ENCODE measurements around the gene CHD5.
"Not testable (repeated sequence)": the region's sequence is repeated elsewhere in the genome, so short reads cannot be mapped to it uniquely, and the experiment has no call there.

Gene CHD5

GRCh38 chr1:6080469-6080868 lies 99.7 kb downstream of the CHD5 start:
- no peak for DNase-seq

DNA sequence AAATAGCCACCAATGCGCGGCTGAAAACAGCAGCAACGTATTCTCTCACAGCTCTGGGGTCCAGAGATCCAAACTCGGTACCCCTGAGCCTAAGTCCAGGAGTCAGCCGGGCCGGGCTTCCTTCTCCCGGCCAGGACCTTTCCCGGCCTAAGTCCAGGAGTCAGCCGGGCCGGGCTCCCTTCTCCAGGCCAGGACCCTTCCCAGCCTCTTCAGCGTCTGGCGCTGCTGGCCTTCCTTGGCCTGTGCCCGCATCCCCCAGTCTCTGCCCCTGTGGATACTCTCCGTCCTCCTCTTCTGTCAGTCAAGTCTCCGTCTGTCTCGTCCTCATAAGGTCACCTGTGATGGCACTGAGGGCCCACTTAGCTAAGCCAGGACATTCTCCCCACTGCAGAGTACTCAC lies 102.2 kb downstream of the CHD5 start:
- DNase-seq, result no peak

- no peak for DNase-seq
These were observed 102.6 kb downstream of the CHD5 start for GRCh38 chr1:6077506-6077905.

DNA sequence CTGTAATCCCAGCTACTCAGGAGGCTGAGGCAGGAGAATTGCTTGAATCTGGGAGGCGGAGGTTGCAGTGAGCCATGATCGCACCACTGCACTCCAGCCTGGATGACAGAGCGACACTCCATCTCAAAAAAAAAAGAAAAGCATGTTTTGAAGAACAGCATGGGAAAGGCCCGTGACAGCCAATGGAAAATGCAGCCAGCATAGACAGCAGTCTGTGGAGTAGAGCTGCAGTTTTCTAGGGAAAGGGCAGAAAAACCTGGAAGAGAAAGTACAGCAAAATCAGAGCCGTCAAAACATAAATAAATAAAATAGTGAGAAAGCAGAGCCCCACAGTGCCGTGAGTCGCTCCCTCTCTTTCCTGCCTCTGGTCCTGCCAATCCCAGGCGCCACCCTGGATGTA lies 103.1 kb downstream of the CHD5 start:
- not testable (repeated sequence) for DNase-seq

DNA sequence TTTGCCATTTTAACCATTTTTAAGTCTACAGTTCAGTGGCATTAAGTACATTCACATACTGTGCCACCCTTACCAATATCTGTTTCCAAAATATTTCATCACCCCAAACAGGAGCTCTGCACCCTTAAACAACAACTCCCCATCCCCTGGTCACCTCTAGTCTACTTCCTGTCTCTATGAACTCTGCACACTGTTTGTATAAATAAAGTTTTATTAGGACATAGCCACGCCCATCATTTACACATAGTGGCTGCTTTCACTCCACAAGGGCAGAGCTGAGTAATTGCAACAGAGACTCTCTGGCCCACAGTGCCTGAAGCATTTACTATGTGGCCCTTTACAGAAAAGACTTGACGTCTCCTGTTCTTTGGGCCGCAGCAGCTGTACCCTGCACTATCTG lies 104.4 kb downstream of the CHD5 start:
- no peak for DNase-seq

- no peak for DNase-seq
These were observed 105.8 kb downstream of the CHD5 start for GRCh38 chr1:6074192-6074901.

GRCh38 chr1:6073480-6074053 lies 106.6 kb downstream of the CHD5 start:
- DNase-seq, result no peak

DNA sequence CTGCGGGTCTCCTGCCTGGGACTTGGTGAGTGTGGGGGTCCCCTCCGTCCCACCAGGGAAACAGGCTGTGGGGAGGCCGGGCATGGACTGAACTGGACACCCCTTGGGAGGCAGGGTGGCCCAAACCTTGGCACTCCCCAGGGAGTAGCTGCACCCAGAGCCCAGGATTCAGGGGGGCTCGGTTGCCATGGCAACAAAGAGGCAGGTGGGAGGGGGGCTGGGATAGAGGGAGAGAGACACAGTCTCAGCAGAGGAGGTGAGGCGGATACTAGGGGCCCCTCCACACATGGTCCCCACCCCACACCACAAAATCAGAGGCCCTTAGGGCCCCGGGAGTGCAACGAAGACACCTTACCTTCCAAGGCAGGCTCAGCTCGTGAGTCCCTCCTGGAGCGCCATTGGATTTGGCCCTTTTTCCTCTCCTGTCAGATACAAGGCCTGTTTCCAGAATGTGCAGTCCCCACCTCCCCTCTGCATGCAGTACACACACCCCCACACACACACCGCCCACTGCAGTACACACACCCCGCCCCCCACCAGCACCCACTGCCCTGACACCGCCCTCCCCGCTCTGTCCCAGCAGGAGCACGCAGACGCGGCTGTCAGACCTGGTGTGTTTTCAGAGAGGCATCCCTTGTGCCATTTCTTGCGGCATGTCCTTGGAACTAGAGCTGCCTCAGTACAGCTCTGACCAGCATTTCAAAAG lies 107.2 kb downstream of the CHD5 start:
- no peak for DNase-seq

DNA sequence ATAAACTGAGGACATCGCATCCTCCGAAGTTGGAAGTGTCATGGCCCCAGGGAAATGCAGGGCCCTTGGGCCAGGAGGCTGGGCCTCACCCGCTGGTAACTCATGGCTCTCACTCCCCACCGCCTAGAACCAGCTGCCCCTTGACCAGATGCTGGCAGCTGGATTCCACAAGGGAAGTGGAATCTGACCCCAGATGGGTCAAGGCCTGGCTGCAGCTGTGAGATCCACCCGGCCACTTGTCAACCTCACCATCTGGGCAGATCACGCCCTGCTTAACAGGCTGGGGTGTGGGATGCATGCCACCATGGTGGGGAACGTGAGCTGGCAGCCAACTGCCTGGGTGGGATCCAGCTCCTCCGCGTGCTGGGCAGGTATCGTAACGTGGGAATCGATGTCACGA lies 108.9 kb downstream of the CHD5 start:
- DNase-seq, result no peak

GRCh38 chr1:6070450-6070974 lies 109.6 kb downstream of the CHD5 start:
- no peak for DNase-seq

- no peak for DNase-seq
These were observed 110.5 kb downstream of the CHD5 start for GRCh38 chr1:6069573-6069972.

GRCh38 chr1:6068932-6069331 lies 111.2 kb downstream of the CHD5 start:
- no peak for DNase-seq

DNA sequence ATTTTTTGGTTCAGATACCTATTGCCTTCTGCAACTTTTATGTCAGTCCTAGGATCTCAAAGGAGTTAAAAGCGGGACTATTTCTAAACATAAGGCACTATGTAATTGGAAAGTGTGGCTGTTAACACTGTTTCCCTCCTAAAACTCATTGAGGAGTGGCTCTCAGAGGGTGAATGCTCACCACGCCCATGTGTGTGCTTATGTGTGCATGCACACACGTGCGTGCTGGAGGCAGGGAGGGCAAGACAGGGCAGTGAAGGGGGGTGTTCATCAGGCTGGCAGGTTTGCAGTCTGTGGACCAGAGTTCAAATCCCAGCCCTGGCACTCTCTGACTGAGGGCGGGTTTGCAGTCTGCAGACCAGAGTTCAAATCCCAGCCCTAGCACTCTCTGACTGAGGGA lies 112.0 kb downstream of the CHD5 start:
- DNase-seq, result no peak

DNA sequence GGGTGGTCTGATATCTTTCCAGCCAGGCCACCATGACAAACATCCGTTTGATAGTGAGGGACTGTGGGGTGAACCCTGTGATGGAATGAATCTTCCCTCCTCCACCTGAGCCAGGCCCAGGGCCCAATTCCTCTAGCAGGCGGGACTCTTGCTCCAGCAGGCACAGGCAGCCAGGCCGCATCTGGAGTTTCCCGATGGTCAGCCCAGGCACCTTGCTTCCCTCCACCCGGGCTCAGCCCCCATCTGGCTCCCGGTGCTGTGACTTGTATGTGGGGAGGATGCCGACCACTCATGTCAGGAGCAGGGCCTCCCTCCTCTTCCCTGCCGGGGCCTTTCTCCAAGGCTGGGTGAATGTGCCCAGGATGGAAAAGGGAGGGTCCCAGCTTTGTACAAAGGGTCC lies 113.4 kb downstream of the CHD5 start:
- DNase-seq, result no peak

DNA sequence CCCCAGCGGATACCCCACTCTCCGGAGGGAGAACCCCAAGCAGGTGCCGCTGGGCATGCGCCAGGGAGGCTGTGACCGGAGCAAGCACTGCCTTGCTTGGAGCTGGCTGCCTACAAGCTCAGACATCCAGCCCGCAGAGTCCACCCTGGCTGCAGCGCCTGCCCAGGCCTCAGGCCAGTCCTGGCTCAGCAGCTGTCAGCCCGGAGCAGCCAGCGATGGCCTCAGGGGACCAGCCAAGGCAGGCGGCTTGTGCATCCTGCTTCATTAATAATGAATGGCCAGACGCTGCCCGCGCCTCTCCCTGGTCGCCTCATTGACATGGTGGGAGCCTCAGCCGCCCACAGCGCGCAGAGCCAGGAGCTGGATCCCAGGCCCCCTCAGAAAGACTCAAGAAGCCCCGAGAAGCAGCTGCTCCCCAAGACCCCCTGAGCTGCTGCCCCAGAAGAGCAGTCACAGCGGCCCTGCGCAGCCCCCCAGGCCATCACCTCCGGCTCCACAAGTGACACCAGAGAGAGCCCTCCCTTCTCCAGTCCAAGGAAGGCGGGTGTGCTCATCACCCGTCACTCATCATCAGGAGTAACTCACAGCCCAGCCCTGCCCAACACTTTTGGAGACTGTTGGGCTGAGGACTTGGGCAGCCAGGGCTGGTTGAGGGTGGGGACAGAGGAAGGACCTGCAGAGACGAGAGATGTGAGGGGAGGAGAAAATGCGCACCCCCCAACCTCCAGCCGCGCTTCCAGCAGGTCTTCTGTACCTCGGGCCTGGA lies 114.8 kb downstream of the CHD5 start:
- no peak for DNase-seq

DNA sequence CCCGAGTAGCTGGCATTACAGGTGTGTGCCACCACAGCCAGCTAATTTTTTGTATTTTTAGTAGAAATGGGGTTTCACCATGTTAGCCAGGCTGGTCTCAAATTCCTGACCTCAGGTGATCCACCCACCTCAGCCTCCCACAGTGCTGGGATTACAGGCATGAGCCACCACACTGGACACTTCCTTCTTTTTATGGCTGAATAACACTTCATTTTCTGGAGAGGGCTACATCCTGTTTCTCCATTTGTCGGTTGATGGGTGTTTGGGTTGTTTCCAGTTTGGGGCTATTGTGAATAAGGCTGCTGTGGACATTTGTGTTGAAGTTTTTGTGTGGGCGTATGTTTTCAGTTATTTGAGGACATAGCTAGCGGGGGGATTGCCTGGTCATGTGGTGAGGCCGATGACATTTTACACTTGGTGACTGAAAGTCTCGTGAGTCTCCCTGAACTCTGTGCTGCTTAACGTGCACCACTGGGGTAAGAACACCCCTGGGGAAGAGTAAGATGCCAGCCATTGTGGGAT lies 116.5 kb downstream of the CHD5 start:
- DNase-seq, result not testable (repeated sequence)

- DNase-seq, result no peak
These were observed 117.5 kb downstream of the CHD5 start for GRCh38 chr1:6062670-6063069.

DNA sequence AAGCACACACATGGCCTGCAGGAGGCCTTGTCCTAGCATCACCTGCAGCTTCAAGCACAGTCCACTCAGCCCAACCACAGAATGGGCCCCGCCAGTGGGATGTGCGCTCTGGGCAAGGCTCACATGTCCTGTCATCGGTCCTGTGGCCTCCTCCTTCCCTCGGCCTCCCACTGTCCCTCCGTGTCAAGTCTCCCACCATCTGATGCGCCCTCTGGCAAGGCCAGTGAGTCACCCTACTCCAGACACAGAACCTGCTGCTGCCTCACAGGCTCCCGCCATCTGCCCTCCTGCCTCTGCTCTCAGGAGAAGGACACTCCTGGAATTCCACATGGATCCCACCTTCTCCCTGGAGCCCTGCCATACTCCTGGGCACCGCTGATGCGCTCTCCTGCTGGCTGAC lies 120.3 kb downstream of the CHD5 start:
- DNase-seq, result no peak

DNA sequence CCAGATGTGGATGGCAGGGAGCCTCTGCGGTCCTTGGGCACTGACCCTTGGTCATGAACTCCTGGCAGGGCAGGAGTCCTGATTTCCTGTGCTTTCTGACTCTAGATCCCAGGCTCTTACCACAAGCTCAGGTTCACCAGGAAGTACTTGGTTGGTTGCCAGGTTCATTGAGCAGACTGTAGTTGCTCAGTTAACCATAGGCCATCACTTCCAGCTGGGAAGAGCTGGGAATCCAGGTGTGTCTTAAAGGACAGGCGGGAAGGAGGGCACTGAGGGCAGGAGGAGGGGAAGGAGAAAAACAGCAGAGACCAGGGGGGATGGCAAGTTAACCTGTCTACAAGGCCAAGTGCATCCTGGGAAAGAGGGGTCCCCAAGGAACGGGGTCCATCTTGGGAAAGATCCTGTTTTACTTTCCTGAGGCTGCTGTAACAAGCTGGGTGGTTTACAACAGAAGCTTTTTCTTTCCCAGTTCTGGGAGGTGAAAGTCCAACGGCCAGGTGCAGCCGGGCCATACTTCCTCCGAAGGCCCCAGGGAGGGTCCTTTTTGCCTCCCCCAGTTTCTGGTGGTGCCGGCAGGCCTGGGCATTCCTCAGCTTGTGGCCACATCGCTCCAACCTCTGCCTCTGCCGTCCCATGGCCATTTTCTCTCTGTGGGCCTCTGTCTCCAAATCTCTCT lies 122.8 kb downstream of the CHD5 start:
- DNase-seq, result no peak

DNA sequence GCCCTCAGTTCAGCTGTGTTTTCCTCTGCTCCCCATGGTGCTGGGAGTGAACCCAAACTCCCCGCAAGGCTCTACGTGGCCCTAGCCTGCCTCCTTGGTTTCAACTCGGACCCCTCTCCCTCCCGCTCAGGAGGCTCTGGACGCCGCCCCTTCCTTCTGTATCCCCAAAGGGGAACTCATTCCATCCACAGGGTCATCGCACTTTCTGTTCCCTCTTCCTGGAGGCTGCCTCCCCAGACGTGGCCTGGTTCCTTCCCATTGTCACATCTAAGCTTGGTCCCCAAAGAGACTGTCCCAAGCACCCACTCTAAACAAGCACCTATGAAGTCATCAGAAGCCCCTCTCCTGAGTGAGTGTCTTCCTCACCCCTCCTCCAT lies 123.6 kb downstream of the CHD5 start:
- no peak for DNase-seq

DNA sequence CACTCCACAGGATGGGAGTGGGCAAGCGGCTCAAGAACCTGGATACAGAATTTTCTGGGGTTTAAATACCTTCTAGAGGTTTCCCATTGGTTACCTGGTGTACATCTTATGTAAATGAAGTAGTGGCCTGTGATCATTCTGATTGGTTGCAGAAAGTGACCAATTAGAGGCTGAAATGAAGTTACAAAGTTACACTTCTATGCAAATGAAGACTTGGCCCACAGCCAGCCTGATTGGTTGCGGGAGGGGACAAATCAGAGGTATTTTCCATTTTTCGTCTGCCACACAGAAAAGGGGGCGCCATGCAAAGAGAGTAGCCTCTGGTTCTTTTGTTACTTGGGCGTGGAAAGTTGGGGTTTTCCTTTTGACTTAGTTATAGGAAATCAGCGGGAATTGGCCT lies 125.5 kb downstream of the CHD5 start:
- no peak for DNase-seq

DNA sequence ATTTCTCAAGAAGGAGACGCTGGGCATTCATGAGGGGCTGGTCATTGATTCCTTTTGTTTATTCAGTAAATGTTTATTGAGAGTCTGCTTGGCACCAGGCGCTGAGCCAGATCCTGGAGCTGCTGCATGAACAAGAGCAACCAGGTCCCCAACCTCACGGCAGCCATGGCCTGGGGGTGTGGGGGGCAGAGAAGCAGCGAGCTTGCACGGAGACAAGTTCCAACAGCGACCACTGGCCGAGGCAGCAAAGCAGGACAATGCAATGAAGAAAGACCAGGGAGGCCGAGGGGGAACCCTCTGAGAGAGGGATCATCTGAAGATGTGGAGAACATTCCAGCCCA lies 126.9 kb downstream of the CHD5 start:
- no peak for DNase-seq
